ENCODE measurements around the gene LRRN3.

GRCh38 chr7:111086532-111086931, 4.4 kb upstream of the LRRN3 start:
- TF ChIP-seq, protein P1, sequence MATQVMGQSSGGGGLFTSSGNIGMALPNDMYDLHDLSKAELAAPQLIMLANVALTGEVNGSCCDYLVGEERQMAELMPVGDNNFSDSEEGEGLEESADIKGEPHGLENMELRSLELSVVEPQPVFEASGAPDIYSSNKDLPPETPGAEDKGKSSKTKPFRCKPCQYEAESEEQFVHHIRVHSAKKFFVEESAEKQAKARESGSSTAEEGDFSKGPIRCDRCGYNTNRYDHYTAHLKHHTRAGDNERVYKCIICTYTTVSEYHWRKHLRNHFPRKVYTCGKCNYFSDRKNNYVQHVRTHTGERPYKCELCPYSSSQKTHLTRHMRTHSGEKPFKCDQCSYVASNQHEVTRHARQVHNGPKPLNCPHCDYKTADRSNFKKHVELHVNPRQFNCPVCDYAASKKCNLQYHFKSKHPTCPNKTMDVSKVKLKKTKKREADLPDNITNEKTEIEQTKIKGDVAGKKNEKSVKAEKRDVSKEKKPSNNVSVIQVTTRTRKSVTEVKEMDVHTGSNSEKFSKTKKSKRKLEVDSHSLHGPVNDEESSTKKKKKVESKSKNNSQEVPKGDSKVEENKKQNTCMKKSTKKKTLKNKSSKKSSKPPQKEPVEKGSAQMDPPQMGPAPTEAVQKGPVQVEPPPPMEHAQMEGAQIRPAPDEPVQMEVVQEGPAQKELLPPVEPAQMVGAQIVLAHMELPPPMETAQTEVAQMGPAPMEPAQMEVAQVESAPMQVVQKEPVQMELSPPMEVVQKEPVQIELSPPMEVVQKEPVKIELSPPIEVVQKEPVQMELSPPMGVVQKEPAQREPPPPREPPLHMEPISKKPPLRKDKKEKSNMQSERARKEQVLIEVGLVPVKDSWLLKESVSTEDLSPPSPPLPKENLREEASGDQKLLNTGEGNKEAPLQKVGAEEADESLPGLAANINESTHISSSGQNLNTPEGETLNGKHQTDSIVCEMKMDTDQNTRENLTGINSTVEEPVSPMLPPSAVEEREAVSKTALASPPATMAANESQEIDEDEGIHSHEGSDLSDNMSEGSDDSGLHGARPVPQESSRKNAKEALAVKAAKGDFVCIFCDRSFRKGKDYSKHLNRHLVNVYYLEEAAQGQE (IDR thresholded peaks at IDR 0.05; ENCODE audit: insufficient replicate concordance, low read depth), result no peak
- TF ChIP-seq, protein P2, sequence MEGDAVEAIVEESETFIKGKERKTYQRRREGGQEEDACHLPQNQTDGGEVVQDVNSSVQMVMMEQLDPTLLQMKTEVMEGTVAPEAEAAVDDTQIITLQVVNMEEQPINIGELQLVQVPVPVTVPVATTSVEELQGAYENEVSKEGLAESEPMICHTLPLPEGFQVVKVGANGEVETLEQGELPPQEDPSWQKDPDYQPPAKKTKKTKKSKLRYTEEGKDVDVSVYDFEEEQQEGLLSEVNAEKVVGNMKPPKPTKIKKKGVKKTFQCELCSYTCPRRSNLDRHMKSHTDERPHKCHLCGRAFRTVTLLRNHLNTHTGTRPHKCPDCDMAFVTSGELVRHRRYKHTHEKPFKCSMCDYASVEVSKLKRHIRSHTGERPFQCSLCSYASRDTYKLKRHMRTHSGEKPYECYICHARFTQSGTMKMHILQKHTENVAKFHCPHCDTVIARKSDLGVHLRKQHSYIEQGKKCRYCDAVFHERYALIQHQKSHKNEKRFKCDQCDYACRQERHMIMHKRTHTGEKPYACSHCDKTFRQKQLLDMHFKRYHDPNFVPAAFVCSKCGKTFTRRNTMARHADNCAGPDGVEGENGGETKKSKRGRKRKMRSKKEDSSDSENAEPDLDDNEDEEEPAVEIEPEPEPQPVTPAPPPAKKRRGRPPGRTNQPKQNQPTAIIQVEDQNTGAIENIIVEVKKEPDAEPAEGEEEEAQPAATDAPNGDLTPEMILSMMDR (IDR thresholded peaks at IDR 0.05; ENCODE audit: insufficient read depth, low read length), result no peak
- TF ChIP-seq GABPA (IDR thresholded peaks at IDR 0.05; ENCODE audit: low read depth) (no peak), SPI1 (IDR thresholded peaks at IDR 0.05; ENCODE audit: borderline replicate concordance, low read depth) (no peak)

Data from HL-60 (cell line).